Breast epithelium (tissue), 4 donors: ENCODE results near the gene ADAMTSL4. TPM values are rescaled to one million over a fixed set of nuclear protein-coding genes. Genes with fewer than 3 reads are reported as not detected.

ENCODE experiments used
- DNase-seq, 2 donors: peaks; one replicate each; pipeline ENCODE4 v3.0.0-alpha.2; 2019; ENCODE audit warnings: low spot score in 2 of 2
- H3K27ac ChIP-seq, 2 donors: fragments of 200-600 bp; sonication (generic) in 1 of 2; one replicate each; pipeline ENCODE4 v1.5.1; 2016 to 2019; ENCODE audit warnings: mild to moderate bottlenecking in 1 of 2
- H3K27me3 ChIP-seq, 2 donors: fragments of 200-600 bp; sonication (generic) in 1 of 2; one replicate each; pipeline versions ENCODE4 v1.5.1 to v1.6.0; 2017 to 2019; ENCODE audit warnings: control low read depth in 1 of 2, mild to moderate bottlenecking in 1 of 2
- H3K36me3 ChIP-seq: fragments of 200-600 bp; one replicate; pipeline ENCODE4 v1.5.1; 2019
- H3K4me1 ChIP-seq, 2 donors: fragments of 200-600 bp; sonication (generic); one replicate each; pipeline ENCODE4 v1.5.1; 2016 to 2019; ENCODE audit warnings: control low read depth in 1 of 2
- H3K4me3 ChIP-seq, 3 donors: fragments of 200-600 bp; sonication (generic); 1 replicate in 2 of 3; 2 replicates in 1 of 3; pipeline ENCODE4 v1.5.1; 2016 to 2019; ENCODE audit warnings: mild to moderate bottlenecking in 3 of 3, moderate library complexity in 2 of 3
- H3K9me3 ChIP-seq, 2 donors: fragments of 200-600 bp; sonication (generic) in 1 of 2; one replicate each; pipeline ENCODE4 v1.5.1; 2016 to 2019; ENCODE audit warnings: control low read depth in 1 of 2
- POLR2A ChIP-seq: fragments of 450-650 bp; IDR thresholded peaks from one replicate; pipeline ENCODE4 v1.6.1; 2016; ENCODE audit warnings: antibody characterized with exemption, mild to moderate bottlenecking, moderate library complexity
- POLR2AphosphoS5 ChIP-seq, 3 donors: sonication (generic); formaldehyde crosslinking; IDR thresholded peaks; one replicate each; pipeline ENCODE4 v1.6.1; 2017; ENCODE audit warnings: antibody characterized with exemption in 3 of 3
- intact Hi-C: fragments of 100-400 bp; cut with DNase I; formaldehyde crosslinking; loops from one replicate; pipeline ENCODE4 v1.15.1; 2023; ENCODE audit warnings: low total_unique reads
- total RNA-seq, 3 donors: library from RNA; depleted of rRNA; stranded (reverse); fragments of >200 nt; gene quantifications; one replicate each; pipeline ENCODE4 v1.1.0, GENCODE V29; 2016
- TF ChIP-seq, protein P1 (sequence below), 3 donors: fragments of 450-650 bp; IDR thresholded peaks; one replicate each; pipeline ENCODE4 v1.5.1; 2016 to 2017; ENCODE audit warnings: antibody characterized with exemption in 3 of 3, mild to moderate bottlenecking in 3 of 3, moderate library complexity in 3 of 3

Gene ADAMTSL4
- total RNA-seq, 3 donors from 2014 or later, result 11.3 to 31.8 (median 30.2) TPM

DNA sequence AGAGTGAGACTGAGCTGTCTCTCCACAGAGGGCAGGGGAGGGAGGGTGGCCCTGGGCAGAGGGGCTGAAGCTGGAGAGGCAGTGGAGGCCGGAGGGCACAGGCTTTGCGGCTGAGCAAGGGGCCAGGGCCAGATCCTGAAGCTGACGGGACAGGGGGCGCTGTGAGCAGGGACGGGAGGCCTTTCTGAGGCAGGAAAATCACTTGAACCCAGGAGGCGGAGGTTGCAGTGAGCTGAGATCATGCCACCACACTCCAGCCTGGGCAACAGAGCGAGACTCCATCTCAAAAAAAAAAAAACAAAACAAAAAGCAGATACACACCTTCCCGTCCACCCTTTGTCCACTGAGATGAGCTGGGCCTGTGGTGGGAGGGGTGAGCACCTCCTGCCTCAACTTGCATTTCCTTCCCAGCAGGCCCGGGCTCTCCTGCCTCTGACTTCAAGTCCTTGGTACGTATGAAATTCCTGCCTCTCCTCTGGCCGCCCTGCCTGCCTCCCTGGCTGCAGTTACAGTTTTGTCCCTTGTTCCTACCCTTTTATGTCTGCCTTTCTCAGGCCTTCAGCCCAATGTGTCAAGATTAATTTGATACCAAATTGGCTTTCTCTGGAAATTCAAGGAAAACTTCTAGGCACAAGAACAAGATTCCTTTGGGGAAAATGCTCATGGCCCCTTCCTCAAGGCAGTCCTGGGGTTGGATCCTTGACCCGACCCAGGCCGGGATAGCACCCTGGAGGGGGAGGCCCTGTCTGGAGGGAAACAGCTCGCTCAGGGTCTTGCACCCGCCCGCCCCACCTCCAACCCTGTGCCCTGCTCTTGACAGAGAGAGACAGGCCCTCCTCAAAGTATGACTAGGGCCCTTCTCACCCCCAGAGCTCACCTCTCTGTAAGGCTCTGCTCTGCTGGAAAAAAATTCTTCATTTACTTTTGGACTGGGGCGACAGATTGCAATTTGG is 11.2 kb upstream of the ADAMTSL4 start:
- intact Hi-C loops, result no loop called here
- TF ChIP-seq POLR2A, result no peak
- TF ChIP-seq, protein P1, sequence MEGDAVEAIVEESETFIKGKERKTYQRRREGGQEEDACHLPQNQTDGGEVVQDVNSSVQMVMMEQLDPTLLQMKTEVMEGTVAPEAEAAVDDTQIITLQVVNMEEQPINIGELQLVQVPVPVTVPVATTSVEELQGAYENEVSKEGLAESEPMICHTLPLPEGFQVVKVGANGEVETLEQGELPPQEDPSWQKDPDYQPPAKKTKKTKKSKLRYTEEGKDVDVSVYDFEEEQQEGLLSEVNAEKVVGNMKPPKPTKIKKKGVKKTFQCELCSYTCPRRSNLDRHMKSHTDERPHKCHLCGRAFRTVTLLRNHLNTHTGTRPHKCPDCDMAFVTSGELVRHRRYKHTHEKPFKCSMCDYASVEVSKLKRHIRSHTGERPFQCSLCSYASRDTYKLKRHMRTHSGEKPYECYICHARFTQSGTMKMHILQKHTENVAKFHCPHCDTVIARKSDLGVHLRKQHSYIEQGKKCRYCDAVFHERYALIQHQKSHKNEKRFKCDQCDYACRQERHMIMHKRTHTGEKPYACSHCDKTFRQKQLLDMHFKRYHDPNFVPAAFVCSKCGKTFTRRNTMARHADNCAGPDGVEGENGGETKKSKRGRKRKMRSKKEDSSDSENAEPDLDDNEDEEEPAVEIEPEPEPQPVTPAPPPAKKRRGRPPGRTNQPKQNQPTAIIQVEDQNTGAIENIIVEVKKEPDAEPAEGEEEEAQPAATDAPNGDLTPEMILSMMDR (IDR thresholded peaks at IDR 0.05), result no peak
- TF ChIP-seq POLR2AphosphoS5 (IDR thresholded peaks at IDR 0.05), result peak in 1 of 3 donors; percentile 11
- Histone ChIP-seq H3K36me3 (no peaks in the 10 kb centered on the region), H3K4me1 (no peaks in the 10 kb centered on the region), H3K27me3 (no peaks in the 10 kb centered on the region), H3K4me3 (no peak overlapping the region), H3K9me3 (no peaks in the 10 kb centered on the region), H3K27ac (peak overlapping the region; percentile 48 to 73)
- peak in 1 of 2 donors; percentile 89 for DNase-seq

DNA sequence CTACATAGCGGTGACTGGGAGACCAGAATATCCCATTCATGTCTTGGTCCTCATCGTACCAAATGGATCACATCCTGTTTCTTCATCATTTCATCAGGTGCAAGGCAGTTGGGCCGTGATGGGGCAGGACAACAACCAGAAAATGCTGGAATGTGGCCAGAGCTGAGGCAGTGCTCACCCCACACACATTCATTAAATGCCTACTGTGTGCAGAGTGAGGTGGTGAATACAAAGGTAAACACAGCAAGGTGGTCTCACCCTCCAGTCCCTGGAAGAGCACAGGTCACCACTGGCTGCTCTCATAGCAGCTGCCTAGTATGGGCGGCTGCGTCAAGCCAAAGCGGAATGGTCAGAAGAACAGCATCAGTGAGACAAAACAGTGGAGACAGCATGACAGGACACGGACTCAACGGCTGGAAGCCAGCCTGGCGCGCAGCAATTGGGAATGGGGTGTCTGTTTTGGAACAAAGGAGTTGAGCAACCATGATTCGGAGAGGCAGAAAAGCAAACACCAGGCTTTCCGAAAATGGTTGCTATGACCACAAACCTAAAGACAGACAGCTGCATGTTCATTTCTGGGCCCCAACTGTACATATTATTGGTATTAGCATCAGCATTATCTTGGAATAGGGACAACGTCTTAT is 5.6 kb upstream of the ADAMTSL4 start:
- Histone ChIP-seq H3K9me3 (no peaks in the 10 kb centered on the region), H3K4me1 (peaks cover 0 to 1% of the 10 kb centered on the region in 2 donors), H3K36me3 (no peaks in the 10 kb centered on the region), H3K27me3 (no peaks in the 10 kb centered on the region), H3K4me3 (no peak overlapping the region), H3K27ac (no peak overlapping the region)
- TF ChIP-seq, protein P1 (IDR thresholded peaks at IDR 0.05), result no peak
- no peak for TF ChIP-seq POLR2AphosphoS5 (IDR thresholded peaks at IDR 0.05)
- no peak for TF ChIP-seq POLR2A
- intact Hi-C loops, result loop anchor here (5.0 kb wide), 1 partner anchor 111 kb away; no protein-coding TSS in a partner anchor
- no peak for DNase-seq

DNA sequence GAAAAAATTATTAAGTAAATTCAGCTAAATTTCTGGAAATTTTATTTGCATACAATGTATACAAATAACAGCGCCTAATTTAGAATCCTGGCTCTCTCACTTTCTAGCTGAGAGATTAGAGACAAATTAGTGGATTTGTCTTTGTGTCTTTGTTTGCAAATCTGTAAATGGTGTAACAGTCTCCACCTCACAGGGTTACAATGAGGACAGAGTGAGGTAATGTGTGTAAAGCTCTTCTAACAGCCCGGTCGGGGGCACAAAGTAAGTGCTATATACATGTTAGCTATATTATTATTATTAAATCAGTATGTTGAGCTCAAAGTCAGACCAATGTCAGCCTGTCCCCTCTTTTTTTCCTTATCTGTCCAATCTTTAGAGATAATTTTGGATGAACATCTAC is 5.0 kb upstream of the ADAMTSL4 start:
- H3K9me3 ChIP-seq, result no peaks in the 10 kb centered on the region
- no peak overlapping the region for H3K4me3 ChIP-seq
- no peaks in the 10 kb centered on the region for H3K36me3 ChIP-seq
- TF ChIP-seq, protein P1 (IDR thresholded peaks at IDR 0.05), result no peak
- TF ChIP-seq POLR2AphosphoS5 (IDR thresholded peaks at IDR 0.05), result no peak
- no peak for TF ChIP-seq POLR2A
- peaks cover 0 to 5% of the 10 kb centered on the region in 2 donors for H3K4me1 ChIP-seq
- no peak overlapping the region for H3K27ac ChIP-seq
- DNase-seq, result no peak
- H3K27me3 ChIP-seq, result no peaks in the 10 kb centered on the region
- intact Hi-C loops, result loop anchor here (5.0 kb wide), 1 partner anchor 112 kb away; no protein-coding TSS in a partner anchor

DNA sequence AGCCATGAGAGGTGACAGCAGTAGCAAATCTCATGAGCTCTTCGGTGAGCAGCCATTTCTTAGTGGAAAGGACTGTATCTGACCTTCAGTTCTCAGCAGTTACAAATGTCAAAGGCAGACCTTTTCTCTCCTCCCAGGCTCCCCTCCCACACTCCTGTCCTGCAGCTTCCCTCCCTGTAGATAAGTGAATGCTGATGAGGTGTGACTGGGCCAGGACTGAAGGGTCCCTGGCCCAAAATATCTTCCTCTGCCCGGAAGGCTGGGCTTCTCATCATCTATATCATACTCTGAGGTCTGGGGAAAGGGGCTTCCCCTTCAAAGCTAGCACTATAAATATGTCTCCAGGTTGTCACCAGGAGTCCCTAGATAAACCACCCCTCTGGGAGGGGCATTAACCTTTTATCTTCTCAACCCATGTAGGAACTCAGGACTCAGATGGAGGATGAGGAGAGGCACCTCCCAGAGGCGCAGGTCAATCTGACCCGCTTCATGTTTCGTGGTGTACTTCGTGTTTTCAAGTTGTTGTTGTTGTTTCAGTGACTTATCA is 3.6 kb upstream of the ADAMTSL4 start:
- no peak overlapping the region for H3K27ac ChIP-seq
- intact Hi-C loops, result no loop called here
- no peaks in the 10 kb centered on the region for H3K9me3 ChIP-seq
- H3K36me3 ChIP-seq, result no peaks in the 10 kb centered on the region
- DNase-seq, result no peak
- no peaks in the 10 kb centered on the region for H3K27me3 ChIP-seq
- H3K4me1 ChIP-seq, result peaks cover 0 to 10% of the 10 kb centered on the region in 2 donors
- TF ChIP-seq POLR2AphosphoS5 (IDR thresholded peaks at IDR 0.05) (no peak), POLR2A (no peak)
- TF ChIP-seq, protein P1 (IDR thresholded peaks at IDR 0.05), result no peak
- H3K4me3 ChIP-seq, result no peak overlapping the region
